H9 (cell line): ENCODE data around the gene AQP9. TPM values are rescaled to one million over a fixed set of nuclear protein-coding genes. Genes with fewer than 3 reads are reported as not detected.

Experiments
- DNase-seq: peaks from one replicate; pipeline ENCODE4 v3.0.0-alpha.2; 2017
- H2AFZ ChIP-seq: one replicate; pipeline ENCODE4 v1.6.1; 2013; ENCODE audit warnings: mild to moderate bottlenecking, low read length, control low read depth, moderate library complexity
- H2AK5ac ChIP-seq: 2 replicates; pipeline ENCODE4 v1.6.1; 2013; ENCODE audit warnings: low read length, control low read depth, mixed read lengths; ENCODE audit not compliant: insufficient read length
- H2BK120ac ChIP-seq: one replicate; pipeline ENCODE4 v1.6.1; 2013; ENCODE audit warnings: low read depth, mild to moderate bottlenecking, low read length, control low read depth, inconsistent platforms; ENCODE audit not compliant: poor library complexity, severe bottlenecking
- H2BK12ac ChIP-seq: 2 replicates; pipeline ENCODE4 v1.6.1; 2013; ENCODE audit warnings: low read length, control low read depth, mixed read lengths, low read depth; ENCODE audit not compliant: insufficient read length
- H2BK15ac ChIP-seq: 2 replicates; pipeline ENCODE4 v1.6.1; 2013; ENCODE audit warnings: low read depth, low read length, control low read depth
- H2BK20ac ChIP-seq: one replicate; pipeline ENCODE4 v1.6.1; 2013; ENCODE audit warnings: low read depth, mild to moderate bottlenecking, low read length, control low read depth, inconsistent platforms; ENCODE audit not compliant: poor library complexity, severe bottlenecking
- H2BK5ac ChIP-seq: 2 replicates; pipeline ENCODE4 v1.6.1; 2013; ENCODE audit warnings: low read length, control low read depth, mixed read lengths; ENCODE audit not compliant: insufficient read length
- H3K14ac ChIP-seq: 2 replicates; pipeline ENCODE4 v1.6.1; 2013; ENCODE audit warnings: low read length, control low read depth; ENCODE audit not compliant: insufficient read depth
- H3K18ac ChIP-seq: 2 replicates; pipeline ENCODE4 v1.6.1; 2013; ENCODE audit warnings: low read depth, mild to moderate bottlenecking, mixed read lengths, low read length, control low read depth; ENCODE audit not compliant: insufficient read length
- H3K23ac ChIP-seq: 2 replicates; pipeline ENCODE4 v1.6.1; 2013; ENCODE audit warnings: low read length, control low read depth, mixed read lengths, low read depth; ENCODE audit not compliant: insufficient read length
- H3K23me2 ChIP-seq: 2 replicates; pipeline ENCODE4 v1.6.1; 2013; ENCODE audit warnings: low read depth, mild to moderate bottlenecking, mixed read lengths, low read length, control low read depth; ENCODE audit not compliant: insufficient read length, poor library complexity, severe bottlenecking
- H3K27ac ChIP-seq: 2 replicates; pipeline ENCODE4 v1.5.1; 2013; ENCODE audit warnings: low read length, control low read depth, mixed read lengths, low read depth; ENCODE audit not compliant: insufficient read length
- H3K27me3 ChIP-seq: 2 replicates; pipeline ENCODE4 v1.6.1; 2013; ENCODE audit warnings: low read length, control low read depth, inconsistent platforms; ENCODE audit not compliant: insufficient read depth
- H3K4ac ChIP-seq: 2 replicates; pipeline ENCODE4 v1.6.1; 2013; ENCODE audit warnings: low read depth, mild to moderate bottlenecking, control low read depth, inconsistent platforms, low read length, moderate library complexity
- H3K4me1 ChIP-seq: 2 replicates; pipeline ENCODE4 v1.6.1; 2013; ENCODE audit warnings: low read length, control low read depth, inconsistent platforms; ENCODE audit not compliant: insufficient read depth
- H3K4me2 ChIP-seq: 2 replicates; pipeline ENCODE4 v1.6.1; 2013; ENCODE audit warnings: low read length, control low read depth, mixed read lengths; ENCODE audit not compliant: insufficient read length, insufficient read depth
- H3K56ac ChIP-seq: 2 replicates; pipeline ENCODE4 v1.6.1; 2013; ENCODE audit warnings: low read depth, mild to moderate bottlenecking, mixed read lengths, low read length, control low read depth; ENCODE audit not compliant: insufficient read length
- H3K79me1 ChIP-seq: 2 replicates; pipeline ENCODE4 v1.6.1; 2013; ENCODE audit warnings: low read depth, mild to moderate bottlenecking, moderate library complexity, low read length, control low read depth, inconsistent platforms; ENCODE audit not compliant: insufficient read depth, poor library complexity, severe bottlenecking
- H3K79me2 ChIP-seq: 2 replicates; pipeline ENCODE4 v1.6.1; 2013; ENCODE audit warnings: low read length, control low read depth, inconsistent platforms; ENCODE audit not compliant: insufficient read depth
- H3K9ac ChIP-seq: 2 replicates; pipeline ENCODE4 v1.6.1; 2013; ENCODE audit warnings: low read length, control low read depth, mixed read lengths; ENCODE audit not compliant: insufficient read length; ENCODE audit errors: extremely low read depth
- H3K9me3 ChIP-seq: one replicate; pipeline ENCODE4 v1.6.1; 2013; ENCODE audit warnings: low read depth, low read length, inconsistent platforms; ENCODE audit not compliant: control insufficient read depth
- H3T11ph ChIP-seq: one replicate; pipeline ENCODE4 v1.6.1; 2013; ENCODE audit warnings: mild to moderate bottlenecking, low read length, control low read depth, inconsistent platforms
- H4K20me1 ChIP-seq: one replicate; pipeline ENCODE4 v1.6.1; 2013; ENCODE audit not compliant: control insufficient read depth, insufficient read length, insufficient read depth
- H4K5ac ChIP-seq: 2 replicates; pipeline ENCODE4 v1.6.1; 2013; ENCODE audit warnings: low read depth, mild to moderate bottlenecking, mixed read lengths, low read length, control low read depth; ENCODE audit not compliant: insufficient read length
- H4K8ac ChIP-seq: replicated peaks from 2 replicates; pipeline ENCODE4 v1.6.1; 2013; ENCODE audit warnings: low read length, control low read depth, mixed read lengths, low read depth; ENCODE audit not compliant: insufficient read length
- H4K91ac ChIP-seq: 2 replicates; pipeline ENCODE4 v1.6.1; 2013; ENCODE audit warnings: low read depth, mild to moderate bottlenecking, moderate library complexity, mixed read lengths, low read length, control low read depth; ENCODE audit not compliant: insufficient read length
- H3K27ac Mint-ChIP-seq, 3 experiments: 2 replicates in 2 of 3; 3 replicates in 1 of 3; pipeline ENCODE4 v1.8.0; 2020 to 2021; ENCODE audit warnings: mixed read lengths in 3 of 3, mild to moderate bottlenecking in 1 of 3, moderate library complexity in 1 of 3
- H3K27me3 Mint-ChIP-seq: 2 replicates; pipeline ENCODE4 v1.8.0; 2021; ENCODE audit warnings: low read depth, mild to moderate bottlenecking, moderate library complexity, mixed read lengths
- H3K36me3 Mint-ChIP-seq, 3 experiments: 2 replicates in 2 of 3; 3 replicates in 1 of 3; pipeline ENCODE4 v1.8.0; 2020 to 2021; ENCODE audit warnings: low read depth in 3 of 3, mixed read lengths in 3 of 3; ENCODE audit not compliant: insufficient read depth in 1 of 3
- H3K4me1 Mint-ChIP-seq, 2 experiments: 2 replicates each; pipeline ENCODE4 v1.8.0; 2020; ENCODE audit warnings: mixed read lengths in 2 of 2
- H3K4me3 Mint-ChIP-seq, 2 experiments: 2 replicates in 1 of 2; 3 replicates in 1 of 2; pipeline ENCODE4 v1.8.0; 2020 to 2021; ENCODE audit warnings: mild to moderate bottlenecking in 2 of 2, mixed read lengths in 2 of 2, moderate library complexity in 1 of 2
- H3K9me3 Mint-ChIP-seq, 2 experiments: 2 replicates in 1 of 2; 3 replicates in 1 of 2; pipeline ENCODE4 v1.8.0; 2020; ENCODE audit warnings: mild to moderate bottlenecking in 2 of 2, mixed read lengths in 2 of 2, moderate library complexity in 1 of 2
- CTCF ChIP-seq: fragments of 200-600 bp; sonication (generic); conservative IDR thresholded peaks from 3 replicates; pipeline ENCODE4 v1.8.0; 2021; ENCODE audit warnings: antibody characterized with exemption, mild to moderate bottlenecking
- total RNA-seq: library from RNA; stranded (reverse); gene quantifications from 2 replicates; pipeline ENCODE4 v1.2.1, GENCODE V29; 2021

The AQP9 gene
- total RNA-seq, 1 experiment from 2014 or later, result not detected

GRCh38 chr15:58145606-58146005 lies 7.4 kb downstream of the AQP9 start:
- Histone ChIP-seq H3K79me1 (no peaks in the 10 kb centered on the region), H2BK5ac (no peak overlapping the region), H3K27ac (no peak overlapping the region), H3K4ac (no peak overlapping the region), H2AK5ac (no peak overlapping the region), H4K5ac (no peak overlapping the region), H3K4me1 (no peaks in the 10 kb centered on the region), H3K27me3 (no peaks in the 10 kb centered on the region), H4K91ac (no peak overlapping the region), H2BK15ac (no peak overlapping the region), H3K23ac (no peak overlapping the region), H3K18ac (no peak overlapping the region), H3K4me2 (no peak overlapping the region), H3K56ac (no peak overlapping the region), H3K79me2 (no peaks in the 10 kb centered on the region), H4K20me1 (no peaks in the 10 kb centered on the region), H3K9me3 (no peaks in the 10 kb centered on the region), H4K8ac (no peak overlapping the region), H3K23me2 (no peaks in the 10 kb centered on the region), H3K14ac (no peak overlapping the region), H2BK12ac (no peak overlapping the region), H2BK120ac (no peak overlapping the region), H2BK20ac (no peak overlapping the region), H2AFZ (no peak overlapping the region), H3K9ac (no peak overlapping the region), H3T11ph (no peak overlapping the region)
- TF ChIP-seq CTCF, result no peak
- Mint-ChIP-seq H3K27ac (no peak overlapping the region), H3K27me3 (no peaks in the 10 kb centered on the region; the same call in 1 of the 2 replicates), H3K36me3 (no peaks in the 10 kb centered on the region), H3K4me3 (no peak overlapping the region), H3K4me1 (no peaks in the 10 kb centered on the region), H3K9me3 (no peaks in the 10 kb centered on the region)
- no peak for DNase-seq
